Motor neuron (in vitro differentiated cells): Measurements from ENCODE around the gene DRAP1. TPM values are rescaled to one million over a fixed set of nuclear protein-coding genes. Genes with fewer than 3 reads are reported as not detected.

Experiments used
- ATAC-seq, 8 experiments: fragments of 200-7000 bp; cut with Tn5 transposase; replicated peaks in 6 of 8; 2 replicates each; pipeline ENCODE4 v1.8.0; 2021; ENCODE audit warnings: mild to moderate bottlenecking in 8 of 8, moderate library complexity in 8 of 8
- H3K27ac ChIP-seq, 2 donors: fragments of 250-450 bp; sonication (Bioruptor Pico); 2 replicates each; pipeline ENCODE4 v1.9.0; 2021; ENCODE audit warnings: antibody characterized with exemption in 2 of 2, mild to moderate bottlenecking in 2 of 2, moderate library complexity in 1 of 2
- H3K4me1 ChIP-seq, 2 donors: fragments of 250-450 bp; sonication (Bioruptor Pico); replicated peaks in 1 of 2; 2 replicates each; pipeline ENCODE4 v1.6.1; 2021; ENCODE audit warnings: antibody characterized with exemption in 2 of 2, mild to moderate bottlenecking in 2 of 2, moderate library complexity in 1 of 2
- H3K4me3 ChIP-seq, 5 donors: fragments of 250-450 bp; sonication (Bioruptor Pico); 2 replicates each; pipeline ENCODE4 v1.9.0; 2021; ENCODE audit warnings: antibody characterized with exemption in 5 of 5, mild to moderate bottlenecking in 5 of 5, moderate library complexity in 4 of 5
- WGBS, 10 experiments: fragments of 450-650 bp; shearing (Covaris generic); methylation state at CpG; one replicate each; pipeline ENCODE4 v1.0.0; 2022; 5-methylcytosine and 5-hydroxymethylcytosine counted together
- in situ Hi-C, 9 experiments: fragments of 400-800 bp; cut with MboI; loops; one replicate each; pipeline ENCODE4 v1.15.0; 2021; ENCODE audit warnings: low sequenced_read_pairs in 9 of 9, low pct_unique_long_range_greater_than_20kb in 2 of 9; ENCODE audit not compliant: unreplicated experiment in 9 of 9
- total RNA-seq, 8 experiments: library from RNA; unstranded; fragments of 300-600 nt; gene quantifications; 2 replicates each; pipeline versions ENCODE4 v1.2.3 to v1.2.4, GENCODE V29; 2022

DRAP1 gene
- total RNA-seq, 8 experiments from 2014 or later = 81.0 to 228 (median 135) TPM

GRCh38 chr11:65882120-65883057 lies 36.8 kb upstream of the DRAP1 start:
- in situ Hi-C loops = loop anchor here in 2 of 9 experiments (10.0 to 25.0 kb wide), 2 partner anchors 102 to 105 kb away; no protein-coding TSS in a partner anchor
- Histone ChIP-seq H3K4me1 (peaks cover 12 to 13% of the 10 kb centered on the region in 2 donors), H3K4me3 (no peak overlapping the region), H3K27ac (no peak overlapping the region)
- 70 to 100% (median 92%) methylated on average over 1 to 13 of the region's 30 CpGs; no CpG with 5 or more reads in 3 of the 10 experiments for WGBS, 10 experiments
- ATAC-seq = no peak

GRCh38 chr11:65883058-65883761 lies 36.0 kb upstream of the DRAP1 start:
- 95 to 100% (median 100%) methylated on average over 1 to 4 of the region's 13 CpGs; no CpG with 5 or more reads in 6 of the 10 experiments for WGBS, 10 experiments
- H3K27ac ChIP-seq = no peak overlapping the region
- in situ Hi-C loops = loop anchor here in 2 of 9 experiments (10.0 to 25.0 kb wide), 2 partner anchors 102 to 104 kb away; no protein-coding TSS in a partner anchor
- no peak for ATAC-seq
- H3K4me3 ChIP-seq = no peak overlapping the region
- H3K4me1 ChIP-seq = peaks cover 13 to 15% of the 10 kb centered on the region in 2 donors

- WGBS, 10 experiments = 69 to 100% (median 89%) methylated on average over 2 to 18 of the region's 28 CpGs; no CpG with 5 or more reads in 2 of the 10 experiments
- no peak overlapping the region for H3K27ac ChIP-seq
- peak overlapping the region in 1 of 5 donors; percentile 17 for H3K4me3 ChIP-seq
- no peak for ATAC-seq
- peaks cover 14 to 17% of the 10 kb centered on the region in 2 donors for H3K4me1 ChIP-seq
- in situ Hi-C loops = loop anchor here in 2 of 9 experiments (10.0 to 25.0 kb wide), 2 partner anchors 101 to 103 kb away; no protein-coding TSS in a partner anchor
These were observed 35.2 kb upstream of the DRAP1 start for GRCh38 chr11:65883786-65884715.

GRCh38 chr11:65884716-65885092 lies 34.5 kb upstream of the DRAP1 start:
- ATAC-seq = peak in 4 of 8 experiments; percentile 1 to 24 (median 6)
- H3K4me1 ChIP-seq = peaks cover 18 to 23% of the 10 kb centered on the region in 2 donors
- H3K4me3 ChIP-seq = peak overlapping the region in 1 of 5 donors; percentile 17
- in situ Hi-C loops = loop anchor here in 2 of 9 experiments (10.0 to 25.0 kb wide), 2 partner anchors 100 to 103 kb away; no protein-coding TSS in a partner anchor
- WGBS, 10 experiments = 0 to 100% (median 33%) methylated on average over 1 to 5 of the region's 9 CpGs; no CpG with 5 or more reads in 6 of the 10 experiments
- H3K27ac ChIP-seq = no peak overlapping the region

GRCh38 chr11:65885231-65885630 lies 34.0 kb upstream of the DRAP1 start:
- in situ Hi-C loops = loop anchor here in 2 of 9 experiments (10.0 to 25.0 kb wide), 2 partner anchors 100 to 102 kb away; no protein-coding TSS in a partner anchor
- H3K27ac ChIP-seq = no peak overlapping the region
- ATAC-seq = no peak
- 89 to 100% methylated on average over 1 to 5 of the region's 7 CpGs; no CpG with 5 or more reads in 8 of the 10 experiments for WGBS, 10 experiments
- H3K4me3 ChIP-seq = no peak overlapping the region
- H3K4me1 ChIP-seq = peaks cover 23 to 27% of the 10 kb centered on the region in 2 donors

- 70 to 100% (median 90%) methylated on average over 1 to 11 of the region's 12 CpGs; no CpG with 5 or more reads in 1 of the 10 experiments for WGBS, 10 experiments
- in situ Hi-C loops = loop anchor here in 2 of 9 experiments (10.0 to 25.0 kb wide), 2 partner anchors 99 to 101 kb away; no protein-coding TSS in a partner anchor
These were observed 33.3 kb upstream of the DRAP1 start for GRCh38 chr11:65885808-65886536.

GRCh38 chr11:65886826-65887722 lies 32.2 kb upstream of the DRAP1 start:
- Histone ChIP-seq H3K27ac (peak overlapping the region; percentile 88), H3K4me1 (peaks cover 28 to 34% of the 10 kb centered on the region in 2 donors), H3K4me3 (peak overlapping the region; percentile 55 to 95 (median 58))
- WGBS, 10 experiments = 30 to 100% (median 87%) methylated on average over 1 to 9 of the region's 14 CpGs
- ATAC-seq = no peak
- in situ Hi-C loops = loop anchor here in 2 of 9 experiments (10.0 to 25.0 kb wide), 2 partner anchors 98 to 100 kb away; no protein-coding TSS in a partner anchor

More at GRCh38 chr11:65885808-65886536, 33.3 kb upstream of the DRAP1 start:
- Histone ChIP-seq H3K27ac (no peak overlapping the region), H3K4me1 (peaks cover 23 to 27% of the 10 kb centered on the region in 2 donors), H3K4me3 (no peak overlapping the region)
- no peak for ATAC-seq

GRCh38 chr11:65887723-65888162 lies 31.5 kb upstream of the DRAP1 start:
- H3K27ac ChIP-seq = peak overlapping the region; percentile 88
- in situ Hi-C loops = loop anchor here in 2 of 9 experiments (10.0 to 25.0 kb wide), 2 partner anchors 97 to 100 kb away; no protein-coding TSS in a partner anchor
- WGBS, 10 experiments = 0 to 10% (median 0%) methylated on average over 1 to 9 of the region's 23 CpGs; no CpG with 5 or more reads in 4 of the 10 experiments
- peak overlapping the region; percentile 55 to 95 (median 58) for H3K4me3 ChIP-seq
- H3K4me1 ChIP-seq = peaks cover 31 to 34% of the 10 kb centered on the region in 2 donors
- ATAC-seq = peak in 3 of 8 experiments; percentile 3 to 6 (median 5)

- WGBS, 10 experiments = 0 to 5% (median 0%) methylated on average over 1 to 23 of the region's 57 CpGs; no CpG with 5 or more reads in 5 of the 10 experiments
- in situ Hi-C loops = loop anchor here in 2 of 9 experiments (10.0 to 25.0 kb wide), 2 partner anchors 97 to 99 kb away; no protein-coding TSS in a partner anchor
- peak; percentile 40 to 81 (median 78) for ATAC-seq
- Histone ChIP-seq H3K4me1 (peaks cover 32 to 34% of the 10 kb centered on the region in 2 donors), H3K4me3 (peak within 1 kb of the TSS; percentile 55 to 95 (median 58)), H3K27ac (peak within 1 kb of the TSS; percentile 88)
These were observed 30.9 kb upstream of the DRAP1 start, which contains the start of gene FIBP for GRCh38 chr11:65888163-65888814. Gene FIBP (minus strand): TSS chr11:65888471. CDS start chr11:65888418, 53 bp downstream.
